Keratinocyte (primary cell): Measurements from ENCODE around the gene COL4A4. TPM values are rescaled to one million over a fixed set of nuclear protein-coding genes. Genes with fewer than 3 reads are reported as not detected.

ENCODE experiments used
- DNase-seq: peaks from one replicate; pipeline ENCODE4 v3.0.0-alpha.2; 2011; ENCODE audit warnings: low read depth, missing footprints, low spot score
- FAIRE-seq: peaks from 2 replicates; lab custom pipeline; 2011; peaks lifted over from hg19 to GRCh38; lab: Jason Lieb, UNC
- H2AFZ ChIP-seq: 2 replicates; pipeline ENCODE4 v1.6.0; 2012; ENCODE audit warnings: low read length, control low read depth, inconsistent platforms; ENCODE audit not compliant: control insufficient read depth
- H3K27ac ChIP-seq: 2 replicates; pipeline ENCODE4 v1.5.1; 2011; ENCODE audit warnings: low read length; ENCODE audit not compliant: control insufficient read depth, insufficient read depth
- H3K27me3 ChIP-seq: 3 replicates; pipeline ENCODE4 v1.6.0; 2011; ENCODE audit warnings: low read length; ENCODE audit not compliant: control insufficient read depth, insufficient read depth; ENCODE audit errors: extremely low read depth
- H3K36me3 ChIP-seq, 2 experiments: 2 replicates in 1 of 2; 3 replicates in 1 of 2; pipeline ENCODE4 v1.5.1; 2011; ENCODE audit warnings: low read length in 2 of 2, mild to moderate bottlenecking in 1 of 2; ENCODE audit not compliant: control insufficient read depth in 2 of 2, insufficient read depth in 2 of 2; ENCODE audit errors: extremely low read depth in 1 of 2
- H3K4me1 ChIP-seq: 3 replicates; pipeline ENCODE4 v1.5.1; 2011; ENCODE audit warnings: low read length; ENCODE audit not compliant: control insufficient read depth, insufficient read depth; ENCODE audit errors: extremely low read depth
- H3K4me2 ChIP-seq: 3 replicates; pipeline ENCODE4 v1.6.0; 2011; ENCODE audit warnings: low read depth, low read length; ENCODE audit not compliant: control insufficient read depth, insufficient read depth; ENCODE audit errors: extremely low read depth
- H3K4me3 ChIP-seq, 3 experiments: fragments of 200-600 bp in 1 of 3; sonication (generic) in 1 of 3; 2 replicates in 2 of 3; 3 replicates in 1 of 3; pipeline ENCODE4 v1.5.1; 2011 to 2016; ENCODE audit warnings: low read length in 3 of 3, mild to moderate bottlenecking in 3 of 3, control low read depth in 2 of 3, inconsistent platforms in 1 of 3, low read depth in 1 of 3, mixed read lengths in 1 of 3, mixed run types in 1 of 3, moderate library complexity in 1 of 3; ENCODE audit not compliant: control insufficient read depth in 2 of 3, insufficient read depth in 2 of 3; ENCODE audit errors: extremely low read depth in 1 of 3
- H3K79me2 ChIP-seq: 2 replicates; pipeline ENCODE4 v1.6.0; 2012; ENCODE audit warnings: low read length; ENCODE audit not compliant: control insufficient read depth, insufficient read depth
- H3K9ac ChIP-seq: 3 replicates; pipeline ENCODE4 v1.6.0; 2011; ENCODE audit warnings: low read length; ENCODE audit not compliant: control insufficient read depth, insufficient read depth; ENCODE audit errors: extremely low read depth
- H3K9me1 ChIP-seq: 3 replicates; pipeline ENCODE4 v1.6.0; 2011; ENCODE audit warnings: low read length; ENCODE audit not compliant: control insufficient read depth, insufficient read depth; ENCODE audit errors: extremely low read depth
- H3K9me3 ChIP-seq: 2 replicates; pipeline ENCODE4 v1.5.1; 2012; ENCODE audit warnings: low read depth, low read length; ENCODE audit not compliant: control insufficient read depth
- H4K20me1 ChIP-seq: 3 replicates; pipeline ENCODE4 v1.6.0; 2011; ENCODE audit warnings: low read length; ENCODE audit not compliant: control insufficient read depth, insufficient read depth; ENCODE audit errors: extremely low read depth
- EZH2 ChIP-seq: IDR thresholded peaks from one replicate; pipeline ENCODE4 v1.6.1; 2012; ENCODE audit warnings: inconsistent platforms, mild to moderate bottlenecking, low read length, moderate library complexity
- dilution Hi-C: fragments of 300-500 bp; cut with MboI; formaldehyde crosslinking; loops from one replicate; pipeline ENCODE4 v1.7.0; 2020; ENCODE audit warnings: low sequenced_read_pairs; ENCODE audit not compliant: extremely low pct_ligation_motif_present
- polyA plus RNA-seq, 5 experiments: library from polyadenylated mRNA; depleted of rRNA in 3 of 5; stranded (reverse) in 3 of 5; stranded (forward) in 1 of 5; unstranded in 1 of 5; fragments of >200 nt; gene quantifications; 1 replicate in 1 of 5; 2 replicates in 3 of 5; 3 replicates in 1 of 5; pipeline versions ENCODE4 v1.2.1 to v1.2.3, GENCODE V29; 2011 to 2012; ENCODE audit warnings: missing spikeins in 2 of 5, low read depth in 1 of 5, low replicate concordance in 1 of 5
- TF ChIP-seq, protein P1 (sequence below), 3 experiments: IDR thresholded peaks in 1 of 3; conservative IDR thresholded peaks in 1 of 3; optimal IDR thresholded peaks in 1 of 3; 2 replicates in 2 of 3; 3 replicates in 1 of 3; pipeline versions ENCODE3 to v1.5.1; 2011; ENCODE audit warnings: low read length in 3 of 3, mild to moderate bottlenecking in 3 of 3, moderate library complexity in 2 of 3, control low read depth in 1 of 3, inconsistent platforms in 1 of 3; ENCODE audit not compliant: insufficient read depth in 2 of 3; ENCODE audit errors: extremely low read depth in 1 of 3

The COL4A4 gene
- polyA plus RNA-seq, 1 donor (not counting 4 experiments of a cell fraction or from before 2014, with no cell fraction given): not detected

- TF ChIP-seq, protein P1, sequence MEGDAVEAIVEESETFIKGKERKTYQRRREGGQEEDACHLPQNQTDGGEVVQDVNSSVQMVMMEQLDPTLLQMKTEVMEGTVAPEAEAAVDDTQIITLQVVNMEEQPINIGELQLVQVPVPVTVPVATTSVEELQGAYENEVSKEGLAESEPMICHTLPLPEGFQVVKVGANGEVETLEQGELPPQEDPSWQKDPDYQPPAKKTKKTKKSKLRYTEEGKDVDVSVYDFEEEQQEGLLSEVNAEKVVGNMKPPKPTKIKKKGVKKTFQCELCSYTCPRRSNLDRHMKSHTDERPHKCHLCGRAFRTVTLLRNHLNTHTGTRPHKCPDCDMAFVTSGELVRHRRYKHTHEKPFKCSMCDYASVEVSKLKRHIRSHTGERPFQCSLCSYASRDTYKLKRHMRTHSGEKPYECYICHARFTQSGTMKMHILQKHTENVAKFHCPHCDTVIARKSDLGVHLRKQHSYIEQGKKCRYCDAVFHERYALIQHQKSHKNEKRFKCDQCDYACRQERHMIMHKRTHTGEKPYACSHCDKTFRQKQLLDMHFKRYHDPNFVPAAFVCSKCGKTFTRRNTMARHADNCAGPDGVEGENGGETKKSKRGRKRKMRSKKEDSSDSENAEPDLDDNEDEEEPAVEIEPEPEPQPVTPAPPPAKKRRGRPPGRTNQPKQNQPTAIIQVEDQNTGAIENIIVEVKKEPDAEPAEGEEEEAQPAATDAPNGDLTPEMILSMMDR (optimal IDR thresholded peaks at IDR 0.05 in 1 of 3, IDR thresholded peaks at IDR 0.05 in 1 of 3, conservative IDR thresholded peaks at IDR 0.05 in 1 of 3; ENCODE audit: extremely low read depth in 1 of 3, insufficient read depth in 2 of 3, low read length in 3 of 3): no peak
- no peak for TF ChIP-seq EZH2
- dilution Hi-C loops: no loop called here
- H3K27me3 ChIP-seq: no peaks in the 10 kb centered on the region
Observed at GRCh38 chr2:227117027-227117426, 47.0 kb downstream of the COL4A4 start.

GRCh38 chr2:227115761-227116160 is 48.2 kb downstream of the COL4A4 start:
- TF ChIP-seq, protein P1 (optimal IDR thresholded peaks at IDR 0.05 in 1 of 3, IDR thresholded peaks at IDR 0.05 in 1 of 3, conservative IDR thresholded peaks at IDR 0.05 in 1 of 3; ENCODE audit: extremely low read depth in 1 of 3, insufficient read depth in 2 of 3, low read length in 3 of 3): no peak
- TF ChIP-seq EZH2: no peak
- Histone ChIP-seq H2AFZ (no peak overlapping the region), H3K27me3 (no peaks in the 10 kb centered on the region), H3K9me1 (no peaks in the 10 kb centered on the region), H3K9ac (no peak overlapping the region), H3K27ac (no peak overlapping the region), H3K36me3 (no peaks in the 10 kb centered on the region), H4K20me1 (no peaks in the 10 kb centered on the region), H3K4me2 (no peak overlapping the region), H3K4me1 (no peaks in the 10 kb centered on the region), H3K9me3 (no peaks in the 10 kb centered on the region), H3K79me2 (no peaks in the 10 kb centered on the region), H3K4me3 (no peak overlapping the region)
- no peak for DNase-seq
- no peak for FAIRE-seq
- dilution Hi-C loops: no loop called here

More at GRCh38 chr2:227117027-227117426, 47.0 kb downstream of the COL4A4 start:
- H3K4me1 ChIP-seq: no peaks in the 10 kb centered on the region
- no peaks in the 10 kb centered on the region for H3K36me3 ChIP-seq
- H3K9me3 ChIP-seq: no peaks in the 10 kb centered on the region
- H3K9ac ChIP-seq: no peak overlapping the region
- DNase-seq: no peak
- H2AFZ ChIP-seq: no peak overlapping the region
- H3K4me3 ChIP-seq: no peak overlapping the region
- no peak overlapping the region for H3K4me2 ChIP-seq
- no peak for FAIRE-seq
- no peaks in the 10 kb centered on the region for H4K20me1 ChIP-seq
- H3K27ac ChIP-seq: no peak overlapping the region
- H3K79me2 ChIP-seq: no peaks in the 10 kb centered on the region
- no peaks in the 10 kb centered on the region for H3K9me1 ChIP-seq
